Astrocyte of the cerebellum (primary cell): ENCODE results near the gene PRICKLE1.

Experiments
- DNase-seq: peaks from one replicate; pipeline ENCODE4 v3.0.0-alpha.2; 2011; ENCODE audit warnings: low read depth
- H3K4me3 ChIP-seq: 2 replicates; pipeline ENCODE4 v1.5.1; 2011; ENCODE audit warnings: mild to moderate bottlenecking, low read depth, low read length, moderate library complexity
- in situ Hi-C: cut with HindIII; loops from 2 replicates; pipeline ENCODE4 v1.10.0; 2017; ENCODE audit warnings: low sequenced_read_pairs
- TF ChIP-seq, protein P1 (sequence below): IDR thresholded peaks from 2 replicates; pipeline ENCODE4 v1.5.1; 2012; ENCODE audit warnings: low read length, low read depth, moderate library complexity, mild to moderate bottlenecking; ENCODE audit errors: missing control alignments

PRICKLE1 gene

DNA sequence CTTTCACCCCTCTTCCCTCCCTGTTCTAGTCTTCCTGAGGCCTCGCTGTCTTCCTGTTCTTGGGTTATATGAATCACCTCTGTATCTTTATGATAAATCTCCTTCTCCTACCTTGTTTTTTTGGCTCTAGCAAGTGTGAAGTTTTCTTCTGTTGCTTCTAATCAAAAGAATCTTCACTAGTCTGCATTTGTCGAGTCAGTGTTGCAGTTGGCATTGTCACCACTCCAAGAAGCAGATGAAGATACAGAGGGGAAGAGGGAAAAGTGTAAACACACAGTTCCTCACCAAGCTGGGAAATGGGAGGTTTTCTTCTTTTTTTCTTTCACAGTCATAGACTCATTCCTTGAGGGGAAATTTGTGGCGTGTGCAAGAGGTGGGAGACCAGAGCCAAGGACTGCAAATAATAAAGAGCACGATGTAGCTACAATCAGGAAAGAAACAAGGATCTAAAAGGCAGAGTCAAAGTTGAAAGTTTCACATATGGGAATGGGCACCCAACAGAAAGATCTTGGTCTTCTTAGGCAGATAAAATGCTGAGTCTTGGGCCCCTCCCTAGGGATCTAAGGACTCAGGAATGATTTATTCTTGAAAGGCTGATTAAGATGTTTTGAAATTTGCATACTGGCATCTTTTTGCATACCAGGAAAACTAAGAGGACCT, 22.2 kb upstream of the PRICKLE1 start:
- TF ChIP-seq, protein P1, sequence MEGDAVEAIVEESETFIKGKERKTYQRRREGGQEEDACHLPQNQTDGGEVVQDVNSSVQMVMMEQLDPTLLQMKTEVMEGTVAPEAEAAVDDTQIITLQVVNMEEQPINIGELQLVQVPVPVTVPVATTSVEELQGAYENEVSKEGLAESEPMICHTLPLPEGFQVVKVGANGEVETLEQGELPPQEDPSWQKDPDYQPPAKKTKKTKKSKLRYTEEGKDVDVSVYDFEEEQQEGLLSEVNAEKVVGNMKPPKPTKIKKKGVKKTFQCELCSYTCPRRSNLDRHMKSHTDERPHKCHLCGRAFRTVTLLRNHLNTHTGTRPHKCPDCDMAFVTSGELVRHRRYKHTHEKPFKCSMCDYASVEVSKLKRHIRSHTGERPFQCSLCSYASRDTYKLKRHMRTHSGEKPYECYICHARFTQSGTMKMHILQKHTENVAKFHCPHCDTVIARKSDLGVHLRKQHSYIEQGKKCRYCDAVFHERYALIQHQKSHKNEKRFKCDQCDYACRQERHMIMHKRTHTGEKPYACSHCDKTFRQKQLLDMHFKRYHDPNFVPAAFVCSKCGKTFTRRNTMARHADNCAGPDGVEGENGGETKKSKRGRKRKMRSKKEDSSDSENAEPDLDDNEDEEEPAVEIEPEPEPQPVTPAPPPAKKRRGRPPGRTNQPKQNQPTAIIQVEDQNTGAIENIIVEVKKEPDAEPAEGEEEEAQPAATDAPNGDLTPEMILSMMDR, result no peak
- DNase-seq, result no peak
- in situ Hi-C loops, result no loop called here
- H3K4me3 ChIP-seq, result no peak overlapping the region

DNA sequence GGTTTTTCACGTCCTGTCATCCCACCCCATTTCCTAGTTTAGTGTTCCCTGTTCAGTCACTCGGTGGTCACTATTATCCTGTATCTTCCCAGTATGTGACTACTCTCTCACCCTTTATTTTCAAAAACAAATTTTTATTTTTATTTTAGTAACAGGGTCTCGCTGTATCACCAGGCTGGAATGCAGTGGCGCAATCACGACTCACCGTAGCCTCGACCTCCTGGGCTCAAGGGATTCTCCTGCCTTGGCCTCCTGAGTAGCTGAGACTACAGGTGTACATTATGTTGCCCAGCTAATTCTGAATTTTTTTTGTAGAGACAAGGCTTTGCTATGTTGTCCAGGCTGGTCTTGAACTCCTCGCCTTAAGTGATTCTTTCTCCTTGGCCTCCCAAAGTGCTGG, 20.1 kb upstream of the PRICKLE1 start:
- no peak overlapping the region for H3K4me3 ChIP-seq
- in situ Hi-C loops, result no loop called here
- no peak for DNase-seq
- TF ChIP-seq, protein P1, result no peak

DNA sequence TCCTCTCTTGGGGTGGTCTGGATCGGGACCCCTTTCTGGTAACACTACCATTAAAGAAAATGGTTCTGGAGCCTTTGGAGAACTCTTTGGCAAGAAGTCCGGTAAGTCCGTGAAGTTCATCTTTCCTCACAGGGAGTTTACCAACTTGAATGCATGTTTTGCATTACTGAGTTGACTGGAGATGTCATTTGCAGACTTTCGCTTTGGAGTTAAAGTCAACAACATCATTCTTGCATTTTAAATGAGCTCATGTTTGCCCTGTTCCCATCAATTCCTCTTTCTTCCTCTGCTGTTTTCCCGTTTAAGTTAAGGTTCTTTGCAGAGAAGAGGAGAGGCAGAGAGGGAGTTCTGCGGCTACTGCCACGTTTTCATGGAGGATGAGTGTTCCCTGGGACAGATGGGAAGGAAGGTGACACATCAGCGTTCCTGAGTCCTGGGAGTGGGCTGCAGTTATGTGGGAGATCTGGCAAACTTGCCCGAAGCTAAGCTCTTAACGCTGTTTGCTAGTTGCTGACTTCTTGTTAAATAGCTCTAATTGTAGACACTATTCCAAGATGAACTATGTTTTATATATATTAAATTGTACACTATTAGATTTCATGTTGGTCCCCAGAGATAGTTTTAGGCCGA, 18.8 kb upstream of the PRICKLE1 start:
- DNase-seq, result no peak
- in situ Hi-C loops, result no loop called here
- TF ChIP-seq, protein P1, result no peak

DNA sequence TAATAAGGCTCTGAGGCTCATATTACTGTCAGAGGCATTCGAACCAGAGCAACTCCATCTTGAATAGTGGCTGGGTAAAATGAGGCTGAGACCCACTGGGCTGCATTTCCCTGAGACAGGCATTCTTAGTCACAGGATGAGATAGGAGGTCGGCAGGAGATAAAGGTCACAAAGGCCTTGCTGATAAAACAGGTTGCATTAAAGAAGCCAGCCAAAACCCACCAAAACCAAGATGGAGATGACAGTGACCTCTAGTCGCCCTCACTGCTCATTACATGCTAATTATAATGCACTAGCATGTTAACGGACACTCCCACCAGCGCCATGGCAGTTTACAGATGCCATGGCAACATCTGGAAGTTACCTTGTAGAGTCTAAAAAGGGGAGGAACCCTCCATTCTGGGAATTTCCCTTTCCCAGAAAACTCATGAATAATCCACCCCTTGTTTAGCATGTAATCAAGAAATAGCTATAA, 18.1 kb upstream of the PRICKLE1 start:
- in situ Hi-C loops, result no loop called here
- TF ChIP-seq, protein P1, result no peak
- DNase-seq, result no peak

More for the DNA sequence above, 18.8 kb upstream of the PRICKLE1 start:
- H3K4me3 ChIP-seq, result no peak overlapping the region

DNA sequence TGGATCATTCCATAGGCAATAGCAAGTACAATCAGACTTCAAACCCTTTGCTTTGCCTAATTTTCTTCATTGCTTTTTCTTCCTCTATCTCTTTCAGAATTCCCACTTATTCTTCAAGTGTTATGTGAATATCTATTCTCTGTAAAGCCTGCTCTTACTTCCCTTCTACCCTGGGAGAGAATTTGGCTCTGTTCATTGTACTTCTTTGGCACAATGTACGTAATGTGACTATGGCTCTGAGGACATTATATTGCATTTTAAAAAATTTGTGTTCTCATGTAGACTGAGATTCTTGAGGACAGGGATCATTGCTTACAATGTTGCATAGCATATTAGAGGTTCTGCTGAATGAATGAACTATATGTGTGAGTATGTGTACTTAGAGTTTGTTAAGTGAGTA, 16.9 kb upstream of the PRICKLE1 start:
- TF ChIP-seq, protein P1, result no peak
- no peak for DNase-seq
- H3K4me3 ChIP-seq, result no peak overlapping the region
- in situ Hi-C loops, result no loop called here

More for the DNA sequence above, 18.1 kb upstream of the PRICKLE1 start:
- H3K4me3 ChIP-seq, result no peak overlapping the region

DNA sequence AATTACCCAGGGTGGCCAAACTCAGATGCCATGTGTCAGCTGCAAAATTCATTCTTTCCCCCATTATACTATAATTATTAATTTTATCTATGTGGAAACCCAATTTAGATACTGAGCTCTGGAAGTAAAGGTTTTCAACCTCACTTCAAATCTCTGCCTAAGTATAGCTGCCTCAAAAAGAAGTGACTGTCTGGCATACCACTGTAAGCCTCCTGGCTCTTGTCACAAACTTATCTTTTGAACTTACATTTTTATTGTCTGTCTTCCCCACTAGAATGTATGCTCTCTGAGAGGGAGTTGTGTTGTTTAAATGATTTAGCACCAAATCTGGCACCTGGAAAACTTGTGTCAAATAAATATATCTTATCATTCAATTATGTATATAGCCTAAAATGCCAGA, 16.1 kb upstream of the PRICKLE1 start:
- no peak overlapping the region for H3K4me3 ChIP-seq
- TF ChIP-seq, protein P1, result no peak
- in situ Hi-C loops, result no loop called here
- DNase-seq, result no peak
